Stimulated activated CD8-positive, alpha-beta memory T cell treated with anti-CD3 and anti-CD28 coated beads, Interleukin-7, amount 100 ng/mL, for 24 hours (primary cell): ENCODE data around the gene DDX18.
"Not testable (repeated sequence)": the region's sequence is repeated elsewhere in the genome, so short reads cannot be mapped to it uniquely, and the experiment has no call there.

Experiments
- DNase-seq: peaks from one replicate; pipeline ENCODE4 v3.0.0-alpha.2; 2020; ENCODE audit warnings: low read depth

Gene DDX18

GRCh38 chr2:117814417-117815264 lies at the start of gene DDX18:
DDX18 (plus strand) TSS chr2:117814691; CDS start chr2:117814778, 87 bp downstream.
- peak; percentile 94 for DNase-seq

- DNase-seq = no peak
Measured at GRCh38 chr2:117770730-117771129, 43.8 kb upstream of the DDX18 start.

- DNase-seq = no peak
Measured at GRCh38 chr2:117771969-117772630, 42.4 kb upstream of the DDX18 start.

- no peak for DNase-seq
Measured at GRCh38 chr2:117774716-117775115, 39.8 kb upstream of the DDX18 start.

DNA sequence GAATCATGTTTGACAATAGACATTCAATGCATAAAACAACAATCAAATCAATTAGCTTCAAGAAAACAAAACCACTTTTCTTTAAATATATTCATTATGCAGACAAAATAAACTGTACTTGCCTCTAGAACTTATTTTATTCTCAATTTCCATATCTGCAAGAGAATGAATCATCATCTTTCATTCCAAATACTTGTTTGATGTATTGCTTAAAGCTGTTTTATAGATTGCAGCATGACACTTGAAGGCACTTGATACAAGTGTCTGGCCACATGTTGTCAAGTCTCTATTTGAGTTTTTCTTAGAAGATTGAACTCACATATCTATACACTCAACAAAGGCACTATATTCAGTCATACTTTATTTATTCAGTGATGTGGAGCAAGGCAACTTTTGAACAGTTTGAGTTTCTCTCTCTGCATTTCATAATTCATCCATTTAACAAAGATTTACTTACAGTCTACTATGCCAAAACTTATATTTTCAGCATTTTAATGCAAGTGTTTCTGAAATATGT lies 38.7 kb upstream of the DDX18 start:
- no peak for DNase-seq

- no peak for DNase-seq
Measured at GRCh38 chr2:117776888-117777287, 37.6 kb upstream of the DDX18 start.

GRCh38 chr2:117785740-117786139 lies 28.8 kb upstream of the DDX18 start:
- DNase-seq = no peak

DNA sequence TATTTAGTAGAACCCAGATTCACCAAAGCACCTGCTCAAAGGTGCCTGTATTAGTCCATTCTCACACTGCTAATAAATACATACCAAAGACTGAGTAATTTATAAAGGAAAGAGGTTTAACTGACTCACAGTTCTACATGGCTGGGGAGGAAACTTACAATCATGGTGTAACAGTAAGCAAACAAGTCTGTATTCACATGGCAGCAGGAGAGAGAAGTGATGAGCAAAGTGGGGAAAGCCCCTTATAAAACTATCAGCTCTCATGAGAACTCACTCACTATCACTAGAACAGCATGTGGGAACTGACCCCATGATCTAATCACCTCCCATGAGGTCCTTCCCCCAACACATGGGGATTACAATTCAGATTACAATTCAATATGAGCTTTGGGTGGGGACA lies 28.0 kb upstream of the DDX18 start:
- no peak for DNase-seq

DNA sequence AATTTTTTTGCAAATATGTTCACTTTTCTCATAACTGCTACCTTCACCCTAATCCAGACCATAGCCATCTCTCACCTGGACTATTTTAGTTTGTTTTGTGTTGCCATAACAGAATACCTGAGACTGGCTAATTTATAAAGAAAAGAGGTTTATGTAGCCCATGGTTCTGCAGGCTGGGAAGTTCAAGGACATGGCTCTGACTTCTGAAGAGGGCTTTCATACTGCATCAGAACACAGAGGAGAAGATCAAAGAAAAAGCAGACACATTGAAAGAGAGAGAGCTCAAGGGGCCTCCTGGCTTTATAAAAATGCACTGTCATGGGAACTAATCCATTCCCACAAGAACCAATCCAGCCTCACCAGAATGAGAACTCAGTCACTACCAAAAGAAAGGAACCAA lies 25.0 kb upstream of the DDX18 start:
- no peak for DNase-seq

GRCh38 chr2:117794668-117795067 lies 19.8 kb upstream of the DDX18 start:
- no peak for DNase-seq

- no peak for DNase-seq
Measured at GRCh38 chr2:117801826-117802225, 12.7 kb upstream of the DDX18 start.

DNA sequence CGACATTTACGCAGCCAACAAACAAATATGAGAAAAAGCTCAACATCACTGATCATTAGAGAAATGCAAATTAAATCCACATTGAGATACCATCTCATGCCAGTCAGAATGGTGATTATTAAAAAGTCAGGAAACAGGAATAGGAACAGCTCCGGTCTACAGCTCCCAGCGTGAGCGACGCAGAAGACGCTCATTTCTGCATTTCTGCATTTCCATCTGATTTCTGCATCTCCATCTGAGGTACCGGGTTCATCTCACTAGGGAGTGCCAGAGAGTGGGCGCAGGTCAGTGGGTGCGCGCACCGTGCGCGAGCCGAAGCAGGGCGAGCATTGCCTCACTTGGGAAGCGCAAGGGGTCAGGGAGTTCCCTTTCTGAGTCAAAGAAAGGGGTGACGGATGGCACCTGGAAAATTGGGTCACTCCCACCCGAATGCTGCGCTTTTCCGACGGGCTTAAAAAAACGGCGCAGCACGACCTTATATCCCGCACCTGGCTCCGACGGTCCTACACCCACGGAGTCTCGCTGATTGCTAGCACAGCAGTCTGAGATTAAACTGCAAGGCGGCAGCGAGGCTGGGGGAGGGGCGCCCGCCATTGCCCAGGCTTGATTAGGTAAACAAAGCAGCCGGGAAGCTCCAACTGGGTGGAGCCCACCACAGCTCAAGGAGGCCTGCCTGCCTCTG lies 10.7 kb upstream of the DDX18 start:
- not testable (repeated sequence) for DNase-seq

DNA sequence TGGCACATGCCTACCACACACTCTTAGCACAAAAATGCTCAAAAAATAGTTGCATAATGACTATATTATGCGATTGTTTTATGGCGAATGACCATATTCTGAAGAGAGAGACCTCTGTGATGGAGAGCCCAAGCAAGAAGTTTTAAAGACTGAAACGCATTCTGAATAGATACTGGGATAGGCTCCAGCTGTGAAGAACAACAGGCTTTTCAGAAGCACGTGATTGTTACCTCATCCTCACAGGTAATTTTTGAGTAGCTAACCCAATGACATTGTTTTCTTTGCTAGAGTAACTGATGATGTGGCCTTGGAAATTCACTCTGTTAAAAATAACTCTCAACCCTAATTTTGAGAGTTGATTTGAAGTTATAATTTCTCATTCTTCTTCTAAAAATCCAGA lies 2.0 kb upstream of the DDX18 start:
- DNase-seq = no peak

GRCh38 chr2:117815946-117816345 lies 1.5 kb downstream of the DDX18 start:
- no peak for DNase-seq

DNA sequence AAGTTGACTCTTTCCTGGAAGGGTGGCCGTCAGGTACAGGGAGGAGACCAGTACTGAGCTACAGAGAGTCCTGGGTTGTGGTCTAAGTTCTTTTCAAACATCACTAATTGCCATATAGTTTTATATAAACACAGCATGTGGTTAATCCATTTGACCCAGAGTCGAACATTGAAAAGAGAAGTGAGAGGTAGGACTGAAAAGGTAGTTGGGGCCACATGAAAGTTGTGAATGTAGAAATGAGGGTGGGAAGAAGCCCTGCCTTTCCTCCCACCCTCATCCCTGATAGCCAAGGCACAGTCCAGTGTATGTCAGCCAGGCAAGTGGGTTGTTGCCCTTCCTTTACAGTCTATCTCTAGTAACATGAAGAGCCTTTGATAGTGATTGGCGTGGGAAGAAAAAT lies 4.4 kb downstream of the DDX18 start:
- DNase-seq = no peak

DNA sequence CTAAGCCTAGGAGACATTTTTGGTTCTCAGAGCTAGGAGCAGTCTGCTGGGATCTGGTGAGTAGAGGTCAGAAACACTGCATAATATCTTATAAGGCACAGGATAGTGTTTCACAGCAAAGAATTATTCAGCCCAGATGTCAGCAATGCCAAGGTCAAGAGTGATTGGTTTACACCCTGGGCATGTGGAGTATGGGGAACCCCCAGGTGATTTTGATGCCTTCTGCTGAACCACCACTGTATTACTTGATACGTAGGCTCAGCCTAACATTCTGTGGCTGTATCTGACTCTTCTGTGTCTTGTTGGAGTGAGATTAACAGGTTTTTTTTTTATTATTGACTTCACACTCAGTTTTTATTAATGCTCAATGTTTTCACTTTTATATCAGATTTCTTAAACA lies 6.0 kb downstream of the DDX18 start:
- no peak for DNase-seq

GRCh38 chr2:117825437-117825836 lies 10.9 kb downstream of the DDX18 start:
- DNase-seq = no peak

DNA sequence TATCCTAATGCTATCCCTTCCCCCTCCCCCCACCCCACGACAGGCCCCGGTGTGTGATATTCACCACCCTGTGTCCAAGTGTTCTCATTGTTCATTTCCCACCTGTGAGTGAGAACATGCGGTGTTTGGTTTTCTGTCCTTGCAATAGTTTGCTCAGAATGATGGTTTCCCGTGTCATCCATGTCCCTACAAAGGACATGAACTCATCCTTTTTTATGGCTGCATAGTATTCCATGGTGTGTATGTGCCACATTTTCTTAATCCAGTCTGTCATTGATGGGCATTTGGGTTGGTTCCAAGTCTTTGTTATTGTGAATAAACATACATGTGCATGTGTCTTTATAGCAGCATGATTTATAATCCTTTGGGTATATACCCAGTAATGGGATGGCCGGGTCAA lies 13.0 kb downstream of the DDX18 start:
- DNase-seq = not testable (repeated sequence)

GRCh38 chr2:117828870-117829269 lies 14.4 kb downstream of the DDX18 start:
- no peak for DNase-seq

GRCh38 chr2:117832332-117832731 lies 17.8 kb downstream of the DDX18 start:
- no peak for DNase-seq

- no peak for DNase-seq
Measured at GRCh38 chr2:117832905-117833613, 18.6 kb downstream of the DDX18 start.

- no peak for DNase-seq
Measured at GRCh38 chr2:117833911-117834310, 19.4 kb downstream of the DDX18 start.
